ENCODE measurements around the gene SLC12A7.

The SLC12A7 gene

GRCh38 chr5:1019001-1019905, 92.6 kb downstream of the SLC12A7 start:
- CTCF ChIA-PET = interaction anchor here (1.2 kb wide), 1 partner anchor 9 kb away, joined by 3 read pairs; no protein-coding TSS in a partner anchor
- no peak for TF ChIP-seq CTCF (IDR thresholded peaks at IDR 0.05; ENCODE audit: insufficient read depth, low read length, missing control alignments)
- DNase-seq (ENCODE audit: low read depth, low spot score) = no peak
- POLR2A ChIA-PET = interaction anchor here (0.6 kb wide), 1 partner anchor 12 kb away, joined by 3 read pairs; no protein-coding TSS in a partner anchor
- no peak overlapping the region for H3K4me3 ChIP-seq (ENCODE audit: low read depth, low read length)

- no peak for TF ChIP-seq CTCF (IDR thresholded peaks at IDR 0.05; ENCODE audit: insufficient read depth, low read length, missing control alignments)
- H3K4me3 ChIP-seq (ENCODE audit: low read depth, low read length) = no peak overlapping the region
- DNase-seq (ENCODE audit: low read depth, low spot score) = no peak
- CTCF ChIA-PET = no interaction called here
- POLR2A ChIA-PET = no interaction called here
These were observed 93.3 kb downstream of the SLC12A7 start for GRCh38 chr5:1018596-1018995.

GRCh38 chr5:1017691-1018455, 94.0 kb downstream of the SLC12A7 start:
- CTCF ChIA-PET = interaction anchor here (1.8 kb wide), 1 partner anchor 10 kb away, joined by 7 read pairs; the partner anchor contains the start of gene NKD2
- no peak overlapping the region for H3K4me3 ChIP-seq (ENCODE audit: low read depth, low read length)
- TF ChIP-seq CTCF (IDR thresholded peaks at IDR 0.05; ENCODE audit: insufficient read depth, low read length, missing control alignments) = no peak
- POLR2A ChIA-PET = no interaction called here
- no peak for DNase-seq (ENCODE audit: low read depth, low spot score)

- ChIA-PET POLR2A (interaction anchor here (0.5 kb wide), 1 partner anchor 606 kb away, joined by 3 read pairs; no protein-coding TSS in a partner anchor), CTCF (interaction anchor here (1.8 kb wide), 1 partner anchor 9 kb away, joined by 7 read pairs; the partner anchor contains the start of gene NKD2)
- no peak overlapping the region for H3K4me3 ChIP-seq (ENCODE audit: low read depth, low read length)
- DNase-seq (ENCODE audit: low read depth, low spot score) = no peak
- TF ChIP-seq CTCF (IDR thresholded peaks at IDR 0.05; ENCODE audit: insufficient read depth, low read length, missing control alignments) = no peak
These were observed 94.8 kb downstream of the SLC12A7 start for GRCh38 chr5:1017056-1017455.

GRCh38 chr5:1016476-1016875, 95.4 kb downstream of the SLC12A7 start:
- no peak for DNase-seq (ENCODE audit: low read depth, low spot score)
- ChIA-PET CTCF (interaction anchor here (1.8 kb wide), 1 partner anchor 8 kb away, joined by 7 read pairs; the partner anchor contains the start of gene NKD2), POLR2A (no interaction called here)
- H3K4me3 ChIP-seq (ENCODE audit: low read depth, low read length) = no peak overlapping the region
- TF ChIP-seq CTCF (IDR thresholded peaks at IDR 0.05; ENCODE audit: insufficient read depth, low read length, missing control alignments) = no peak

GRCh38 chr5:1016036-1016435, 95.8 kb downstream of the SLC12A7 start:
- ChIA-PET POLR2A (no interaction called here), CTCF (interaction anchor here (0.6 to 1.8 kb wide), 2 partner anchors 8 to 337 kb away, joined by 3 to 7 read pairs; partner anchors contain the start of gene NKD2)
- H3K4me3 ChIP-seq (ENCODE audit: low read depth, low read length) = no peak overlapping the region
- TF ChIP-seq CTCF (IDR thresholded peaks at IDR 0.05; ENCODE audit: insufficient read depth, low read length, missing control alignments) = no peak
- no peak for DNase-seq (ENCODE audit: low read depth, low spot score)
